Glomerular visceral epithelial cell (primary cell): ENCODE results near the gene LSM7.
"Not testable (repeated sequence)": the region's sequence is repeated elsewhere in the genome, so short reads cannot be mapped to it uniquely, and the experiment has no call there.

Experiments used
- DNase-seq: peaks from one replicate; pipeline ENCODE4 v3.0.0-alpha.2; 2016; ENCODE audit errors: extremely low spot score

Gene LSM7

DNA sequence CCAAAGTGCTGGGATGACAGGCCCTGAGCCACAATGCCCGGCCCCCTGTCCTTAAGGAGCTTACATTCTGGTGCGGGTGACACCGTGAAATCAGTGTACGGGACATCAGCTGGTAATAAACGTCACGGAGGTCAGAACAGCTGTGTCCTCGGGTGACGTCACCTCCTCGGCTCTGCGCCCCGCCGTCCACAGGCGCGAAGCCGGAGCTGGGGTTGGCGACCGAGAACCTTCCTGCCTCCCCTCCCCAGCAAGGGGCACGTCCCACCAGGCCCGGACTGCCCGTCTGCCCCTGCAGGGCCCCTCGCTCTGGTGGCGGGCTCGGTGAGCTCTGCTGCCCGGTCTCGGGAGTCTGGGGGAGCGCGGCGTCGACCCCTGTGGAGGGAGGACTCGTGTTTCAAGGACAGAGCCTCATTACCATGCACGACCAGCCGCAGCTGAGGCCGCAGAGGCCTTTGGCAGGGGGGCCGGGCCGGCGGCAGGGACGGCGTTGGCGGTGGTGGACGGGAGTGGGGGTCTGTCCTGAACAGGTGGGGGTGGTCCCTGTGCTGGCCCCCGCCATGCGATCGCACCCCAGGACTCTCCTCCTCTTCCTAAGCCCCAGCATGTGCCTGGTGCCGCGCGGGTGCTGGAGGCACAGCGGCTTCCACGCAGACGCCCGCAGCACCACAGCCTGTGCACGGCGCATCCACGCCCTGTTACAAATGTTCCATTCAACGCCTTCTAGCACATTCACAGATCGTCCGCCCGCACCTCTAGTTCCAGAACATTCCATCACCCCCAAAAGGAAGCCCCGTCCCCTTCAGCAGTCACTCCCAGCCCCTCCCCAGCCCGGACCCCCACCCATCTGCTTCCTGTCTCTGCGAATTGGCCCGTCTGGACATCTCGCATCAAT lies 25.8 kb downstream of the LSM7 start:
- no peak for DNase-seq

GRCh38 chr19:2300533-2300932 lies 27.9 kb downstream of the LSM7 start:
- no peak for DNase-seq

- DNase-seq: no peak
These were observed 32.2 kb downstream of the LSM7 start for GRCh38 chr19:2296141-2296540.

DNA sequence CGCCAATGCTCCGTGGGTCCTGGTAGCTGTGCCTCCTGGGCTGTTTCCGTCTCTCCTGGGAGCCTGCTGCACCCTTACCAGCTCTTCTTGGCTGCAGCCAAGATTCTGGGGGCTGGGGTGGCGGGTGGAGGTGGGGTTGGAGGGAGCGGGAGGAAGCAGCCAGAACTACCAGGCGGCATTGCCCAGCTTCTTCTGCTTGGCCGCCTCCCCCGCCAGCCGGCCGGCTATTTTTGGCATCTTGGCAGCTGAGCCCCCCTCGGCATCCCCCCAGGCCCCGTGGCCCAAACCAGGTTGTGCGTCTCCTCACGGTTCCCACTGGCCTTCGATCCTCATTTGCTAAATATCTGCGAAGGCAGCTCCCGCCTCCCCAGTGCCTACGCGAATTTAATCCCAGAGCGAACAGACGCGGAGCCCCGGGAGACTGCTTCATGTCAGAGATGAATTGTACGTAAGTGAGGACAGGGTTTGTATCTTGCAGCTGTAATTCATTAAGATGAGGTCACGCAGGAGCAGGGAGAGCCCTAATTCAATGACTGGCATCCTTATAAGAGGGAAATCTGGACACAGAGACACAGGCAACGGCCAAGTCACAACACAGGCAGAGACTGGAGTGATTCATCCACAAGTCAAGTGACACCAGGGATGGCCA lies 33.6 kb downstream of the LSM7 start:
- DNase-seq: no peak

DNA sequence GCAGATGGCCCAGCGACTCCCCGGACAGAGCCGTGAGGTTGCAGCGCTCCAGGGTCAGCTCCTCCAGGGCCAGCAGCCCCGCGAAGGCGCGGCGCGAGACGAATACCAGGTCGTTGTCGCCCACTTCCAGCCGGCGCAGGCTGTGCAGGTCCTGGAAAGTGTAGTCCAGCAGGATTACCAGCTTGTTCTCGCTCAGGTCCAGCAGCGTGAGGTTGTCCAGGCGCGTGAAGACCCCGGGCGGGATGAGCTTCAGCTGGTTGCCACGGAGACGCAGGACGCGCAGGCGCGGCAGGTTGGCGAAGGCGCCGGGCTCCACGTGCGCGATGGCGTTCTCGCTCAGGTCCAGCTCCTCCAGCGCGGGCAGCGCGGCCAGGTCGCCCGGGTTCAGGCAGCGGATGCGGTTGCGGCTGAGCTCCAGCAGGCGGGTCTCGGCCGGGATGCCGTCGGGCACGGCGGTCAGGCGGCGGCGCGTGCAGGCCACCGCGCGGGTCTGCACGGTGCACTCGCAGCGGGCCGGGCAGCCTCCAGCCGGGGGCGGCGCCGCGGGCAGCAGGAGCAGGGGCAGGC lies 37.1 kb downstream of the LSM7 start:
- DNase-seq: no peak

- DNase-seq: no peak
These were observed 37.8 kb downstream of the LSM7 start for GRCh38 chr19:2290441-2291184.

DNA sequence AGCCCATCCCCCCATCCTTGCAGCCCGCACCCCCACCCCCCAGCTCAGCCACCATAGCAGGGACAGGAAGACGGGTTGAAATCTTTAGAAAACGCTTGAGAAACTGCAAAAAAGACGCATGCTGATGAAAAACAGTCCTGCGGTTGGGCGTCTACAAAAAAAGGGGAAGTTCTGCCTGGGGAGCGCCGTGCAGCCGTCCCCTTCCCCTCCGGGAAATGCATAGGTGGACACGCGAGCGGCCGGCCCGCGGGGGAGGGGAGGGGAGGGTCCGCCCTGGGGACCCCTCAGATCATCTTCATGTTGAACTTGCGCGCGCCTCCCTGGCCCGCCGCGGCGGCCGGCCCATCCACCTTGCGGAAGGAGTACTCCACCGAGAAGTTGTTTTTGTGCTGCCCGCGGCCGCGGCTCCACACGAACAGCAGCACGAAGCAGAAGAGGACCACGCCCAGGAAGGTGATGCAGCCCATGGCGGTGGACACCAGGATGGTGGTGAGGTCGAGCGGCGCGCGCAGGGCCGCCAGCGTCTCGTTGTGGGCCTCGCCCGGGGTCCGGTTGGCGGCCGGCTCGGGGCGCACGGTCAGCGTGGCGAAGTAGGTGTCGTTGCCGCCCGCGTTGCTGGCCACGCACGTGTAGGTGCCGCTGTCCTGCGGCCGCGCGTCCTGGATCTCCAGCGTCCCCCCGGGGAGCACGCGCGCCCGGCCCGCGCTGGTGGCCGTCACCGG lies 38.5 kb downstream of the LSM7 start:
- no peak for DNase-seq

GRCh38 chr19:2288818-2289713 lies 39.3 kb downstream of the LSM7 start:
- no peak for DNase-seq

DNA sequence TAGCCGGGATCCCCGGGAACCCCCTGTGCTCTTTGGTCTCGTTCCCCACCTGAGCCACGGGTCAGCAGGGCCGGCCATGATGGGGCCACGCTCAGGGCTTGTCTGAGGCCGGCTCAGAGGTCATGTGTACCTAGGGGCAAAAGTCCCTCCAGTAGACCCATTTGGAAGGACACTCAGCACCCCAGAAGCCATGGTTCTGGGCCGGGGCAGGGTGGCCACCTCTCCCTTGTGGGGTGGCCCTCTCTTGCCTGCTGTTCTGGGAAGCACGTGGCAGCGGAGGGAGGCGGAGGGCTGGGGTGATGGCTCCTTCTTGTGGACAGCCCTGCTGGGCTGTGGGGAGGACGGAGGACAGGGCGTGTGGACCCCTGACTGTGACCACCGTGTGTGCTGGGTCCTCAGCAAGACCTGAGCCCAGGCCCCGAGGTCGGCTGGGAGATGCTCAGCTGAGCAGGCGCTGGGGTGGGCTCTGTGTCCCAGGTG lies 40.0 kb downstream of the LSM7 start:
- no peak for DNase-seq

DNA sequence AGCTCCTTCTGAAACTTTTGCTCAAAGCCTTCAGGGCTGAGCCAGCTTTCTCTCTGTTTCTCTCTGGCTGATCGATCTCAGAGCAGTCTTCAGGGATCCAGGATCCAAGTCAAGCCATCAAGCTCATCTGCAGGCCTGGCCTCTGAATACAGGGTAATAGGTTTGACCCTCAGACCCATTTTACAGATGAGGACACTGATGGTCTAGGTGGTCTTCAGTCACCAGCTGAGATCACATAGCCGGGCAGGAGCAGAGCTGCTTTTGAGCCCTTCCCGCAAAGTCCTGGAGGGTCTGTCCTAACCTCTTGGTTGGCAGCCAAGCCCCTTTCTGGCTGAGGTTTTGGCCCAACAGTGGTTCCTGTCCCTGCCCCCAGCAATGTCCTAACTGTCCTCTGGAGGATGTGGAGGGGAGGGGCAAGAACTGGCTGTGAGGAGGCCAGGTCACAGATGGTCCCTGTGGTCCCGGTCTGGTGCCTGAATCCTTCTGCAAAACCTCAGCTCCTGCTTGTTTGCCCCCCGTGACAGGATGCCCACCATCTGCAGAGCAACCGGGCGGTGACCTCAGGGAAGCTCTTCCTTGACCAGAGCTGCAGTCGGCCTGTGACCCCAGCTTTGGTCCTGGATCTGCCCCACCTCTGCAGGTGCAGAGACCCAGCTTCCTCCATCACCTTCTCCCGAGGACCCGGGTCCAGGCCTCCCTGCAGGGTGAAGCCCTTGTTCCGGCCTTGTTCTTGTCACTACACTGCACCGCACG lies 40.6 kb downstream of the LSM7 start:
- no peak for DNase-seq

GRCh38 chr19:2286402-2287140 lies 41.8 kb downstream of the LSM7 start:
- DNase-seq: no peak

DNA sequence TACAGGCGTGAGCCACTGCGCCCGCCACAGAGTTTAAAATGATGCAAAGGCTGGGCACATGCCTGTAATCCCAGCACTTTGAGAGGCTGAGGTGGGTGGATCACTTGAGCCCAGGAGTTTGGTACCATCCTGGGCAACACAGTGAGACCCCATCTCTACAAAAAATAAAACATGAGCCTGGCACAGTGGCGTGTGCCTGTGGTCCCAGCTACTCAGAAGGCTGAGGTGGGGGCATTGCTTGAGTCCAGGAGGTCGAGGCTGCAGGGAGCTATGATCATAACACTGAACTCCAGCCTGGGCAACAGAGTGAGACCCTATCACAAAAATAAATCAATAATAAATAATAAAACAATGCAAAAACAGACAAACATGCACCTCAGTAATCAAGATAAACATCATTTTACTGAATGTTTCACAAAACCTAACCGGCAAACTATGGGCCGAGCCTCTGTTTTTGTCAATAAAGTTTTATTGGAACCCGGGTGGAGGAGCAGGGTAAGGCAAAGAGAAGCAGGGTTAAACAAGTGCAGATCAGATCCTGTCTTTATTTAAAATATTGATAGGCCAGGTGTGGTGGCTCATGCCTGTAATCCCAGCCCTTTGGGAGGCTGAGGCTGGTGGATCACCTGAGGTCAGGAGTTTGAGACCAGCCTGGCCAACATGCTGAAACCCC lies 44.4 kb downstream of the LSM7 start:
- no peak for DNase-seq

DNA sequence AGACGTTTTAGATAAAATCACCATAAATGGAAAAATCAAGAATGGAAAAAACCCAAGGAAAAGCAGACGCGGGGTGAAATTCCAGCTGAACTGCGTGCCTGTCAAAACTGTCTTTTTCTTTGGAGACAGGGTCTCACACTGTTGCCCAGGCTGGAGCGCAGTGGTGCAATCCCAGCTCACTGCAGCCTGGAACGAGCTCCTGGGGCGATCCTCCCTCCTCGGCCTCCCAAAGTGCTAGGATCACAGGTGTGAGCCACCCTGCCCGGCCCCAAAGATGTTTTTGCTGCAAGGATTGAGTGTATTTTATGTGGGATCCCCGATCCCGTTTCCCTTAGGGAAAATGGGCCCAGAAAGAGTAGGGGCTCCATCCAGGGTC lies 45.5 kb downstream of the LSM7 start:
- DNase-seq: no peak

- DNase-seq: peak; percentile 59
These were observed 46.1 kb downstream of the LSM7 start, which contains the start of gene PEAK3 for GRCh38 chr19:2282062-2282861. TSS of gene PEAK3 (minus strand) at chr19:2282175. CDS start at chr19:2280931, 1,244 bp downstream.

DNA sequence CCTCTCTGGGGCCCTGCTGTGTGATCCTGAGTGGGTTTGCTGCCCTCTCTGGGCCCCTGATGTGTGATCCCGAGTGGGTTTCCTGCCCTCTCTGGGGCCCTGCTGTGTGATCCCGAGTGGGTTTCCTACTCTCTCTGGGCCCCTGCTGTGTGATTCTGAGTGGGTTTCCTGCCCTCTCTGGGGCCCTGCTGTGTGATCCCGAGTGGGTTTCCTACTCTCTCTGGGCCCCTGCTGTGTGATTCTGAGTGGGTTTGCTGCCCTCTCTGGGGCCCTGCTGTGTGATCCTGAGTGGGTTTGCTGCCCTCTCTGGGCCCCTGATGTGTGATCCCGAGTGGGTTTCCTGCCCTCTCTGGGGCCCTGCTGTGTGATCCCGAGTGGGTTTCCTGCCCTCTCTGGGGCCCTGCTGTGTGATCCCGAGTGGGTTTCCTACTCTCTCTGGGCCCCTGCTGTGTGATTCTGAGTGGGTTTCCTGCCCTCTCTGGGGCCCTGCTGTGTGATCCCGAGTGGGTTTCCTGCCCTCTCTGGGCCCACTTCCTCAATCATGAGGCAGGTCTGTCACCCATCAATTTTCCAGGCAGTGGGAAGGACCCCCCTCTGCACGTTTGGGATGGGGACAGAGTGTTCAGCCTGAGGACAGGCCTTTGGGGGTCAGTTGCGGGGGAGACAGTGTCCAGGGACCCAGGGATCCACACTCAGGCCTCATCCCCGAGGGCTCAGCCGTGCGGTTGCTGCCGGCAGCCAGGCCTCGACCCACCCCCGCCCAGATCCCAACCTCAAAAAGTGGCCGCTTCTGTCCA lies 46.9 kb downstream of the LSM7 start:
- DNase-seq: not testable (repeated sequence)

DNA sequence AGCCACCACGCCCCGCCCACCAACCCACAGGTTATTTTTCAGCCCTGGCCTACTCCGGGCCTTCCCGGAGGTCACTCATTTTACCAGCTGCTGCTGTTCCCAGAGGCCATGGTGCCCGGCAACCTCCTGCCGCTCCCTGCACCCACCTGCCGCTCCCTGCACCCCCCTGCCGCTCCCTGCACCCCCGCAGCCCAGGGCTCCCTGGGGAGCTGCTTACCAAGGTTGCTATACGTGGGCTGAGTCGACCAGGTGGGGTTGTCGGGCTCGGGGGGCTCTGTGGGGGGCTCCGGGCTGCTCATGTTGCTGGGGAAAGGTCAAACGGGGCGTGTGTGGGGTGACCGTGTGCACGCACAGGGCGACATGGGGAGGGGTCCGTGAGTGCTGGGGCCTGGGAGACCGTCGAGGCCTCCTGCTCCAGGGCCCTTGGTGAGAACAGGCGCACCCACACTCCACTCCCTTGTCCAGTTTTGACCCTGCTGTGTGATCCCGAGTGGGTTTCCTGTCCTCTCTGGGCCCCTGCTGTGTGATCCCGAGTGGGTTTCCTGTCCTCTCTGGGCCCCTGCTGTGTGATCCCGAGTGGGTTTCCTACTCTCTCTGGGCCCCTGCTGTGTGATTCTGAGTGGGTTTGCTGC lies 47.6 kb downstream of the LSM7 start:
- DNase-seq: no peak
